ENCODE results near the gene SLC35B3. TPM values are rescaled to one million over a fixed set of nuclear protein-coding genes. Genes with fewer than 3 reads are reported as not detected.

Gene SLC35B3
- total and polyA plus RNA-seq, 2 donors (not counting 3 experiments of a cell fraction or from before 2014, with no cell fraction given) = 11.9 to 21.5 TPM

- H3K36me3 ChIP-seq (ENCODE audit: control insufficient read depth in 2 of 2, extremely low read depth in 1 of 2, insufficient read depth in 2 of 2, low read length in 2 of 2) = no peaks in the 10 kb centered on the region
- no peaks in the 10 kb centered on the region for H4K20me1 ChIP-seq (replicated peaks; ENCODE audit: control insufficient read depth, extremely low read depth, insufficient read depth, low read length)
- H3K79me2 ChIP-seq (ENCODE audit: control insufficient read depth, insufficient read depth, low read length) = peaks cover 5% of the 10 kb centered on the region
- no peaks in the 10 kb centered on the region for H3K9me3 ChIP-seq (replicated peaks; ENCODE audit: control insufficient read depth, insufficient read depth, low read length)
- DNase-seq (ENCODE audit: low read depth, low spot score) (no peak), FAIRE-seq (no peak)
- BruUV-seq (replicated peaks) = no TSS peak
- no peak overlapping the region for H3K27ac ChIP-seq (ENCODE audit: insufficient read depth, low read depth, low read length)
- H3K27me3 ChIP-seq (ENCODE audit: control insufficient read depth in 2 of 2, insufficient read depth in 2 of 2, low read length in 2 of 2) = no peaks in the 10 kb centered on the region
- dilution Hi-C loops (cut with MboI; ENCODE audit: extremely low pct_ligation_motif_present, low sequenced_read_pairs) (no loop called here), intact Hi-C loops (cut with micrococcal nuclease) (loop anchor here (10.0 kb wide), 1 partner anchor 1985 kb away; no protein-coding TSS in a partner anchor)
- H3K9me1 ChIP-seq (replicated peaks; ENCODE audit: control insufficient read depth, extremely low read depth, insufficient read depth, low read length) = no peaks in the 10 kb centered on the region
- TF ChIP-seq FOS (IDR thresholded peaks at IDR 0.05; ENCODE audit: borderline replicate concordance, insufficient read depth, low read length) (no peak), CTCF (IDR thresholded peaks at IDR 0.05; ENCODE audit: extremely low read depth in 1 of 2, insufficient read depth in 1 of 2, low read depth in 1 of 2, low read length in 2 of 2) (no peak), POLR2AphosphoS5 (IDR thresholded peaks at IDR 0.05; ENCODE audit: insufficient read depth, low read depth, low read length) (no peak), EZH2 (IDR thresholded peaks at IDR 0.05; ENCODE audit: borderline replicate concordance, low read depth, low read length, severe bottlenecking) (no peak), GATA2 (IDR thresholded peaks at IDR 0.05; ENCODE audit: insufficient read depth, insufficient read length, low read depth, low read length) (no peak), POLR2A (IDR thresholded peaks at IDR 0.05; ENCODE audit: low read depth, low read length) (no peak), MYC (IDR thresholded peaks at IDR 0.05; ENCODE audit: low read depth, low read length) (no peak), JUN (IDR thresholded peaks at IDR 0.05; ENCODE audit: borderline replicate concordance, insufficient read depth, insufficient read length, low read depth) (no peak)
- TF ChIP-seq, protein P1, sequence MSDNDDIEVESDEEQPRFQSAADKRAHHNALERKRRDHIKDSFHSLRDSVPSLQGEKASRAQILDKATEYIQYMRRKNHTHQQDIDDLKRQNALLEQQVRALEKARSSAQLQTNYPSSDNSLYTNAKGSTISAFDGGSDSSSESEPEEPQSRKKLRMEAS (IDR thresholded peaks at IDR 0.05; ENCODE audit: insufficient read depth, insufficient read length) = no peak
- ChIA-PET POLR2A (no interaction called here), CTCF (no interaction called here)
- H3K9ac ChIP-seq (replicated peaks; ENCODE audit: extremely low read depth, insufficient read depth, low read length) = no peak overlapping the region
- no peak overlapping the region for H2AFZ ChIP-seq (ENCODE audit: low read depth, low read length)
- H3K4me3 ChIP-seq (replicated peaks in 1 of 3; ENCODE audit: insufficient read depth in 1 of 3, low read depth in 1 of 3, low read length in 3 of 3) = no peak overlapping the region
- H3K4me1 ChIP-seq (ENCODE audit: control insufficient read depth, extremely low read depth, insufficient read depth, low read length) = peaks cover 5% of the 10 kb centered on the region
- H3K4me2 ChIP-seq (ENCODE audit: insufficient read depth, low read length) = no peak overlapping the region
Measured at GRCh38 chr6:8439601-8440268, 4.4 kb upstream of the SLC35B3 start.

All from endothelial cell of umbilical vein (primary cell).